Activated CD4-positive, alpha-beta memory T cell treated with anti-CD3 and anti-CD28 coated beads, Interleukin-2, amount 10 ng/mL, durations not matched to agents 7 days and 5 days (primary cell): Measurements from ENCODE around the gene KIRREL3. TPM values are rescaled to one million over a fixed set of nuclear protein-coding genes. Genes with fewer than 3 reads are reported as not detected.

Experiments used
- CTCF ChIA-PET: fragments of 350-600 bp; sonication (Branson Sonifier 250); formaldehyde crosslinking; loops from one replicate; lab custom pipeline; 2021; ENCODE audit warnings: antibody characterized with exemption, inconsistent platforms; lab: Charles Lee
- POLR2A ChIA-PET: fragments of 350-600 bp; sonication (Branson Sonifier 250); formaldehyde crosslinking; loops from one replicate; lab custom pipeline; 2021; ENCODE audit warnings: antibody characterized with exemption; lab: Charles Lee
- DNase-seq: peaks from one replicate; pipeline ENCODE4 v3.0.0-alpha.2; 2020
- H3K27ac Mint-ChIP-seq: one replicate; pipeline ENCODE4 v1.8.0; 2021; ENCODE audit warnings: mild to moderate bottlenecking, mixed read lengths
- H3K27me3 Mint-ChIP-seq: one replicate; pipeline ENCODE4 v1.8.0; 2021; ENCODE audit warnings: mixed read lengths
- H3K36me3 Mint-ChIP-seq: one replicate; pipeline ENCODE4 v1.8.0; 2021; ENCODE audit warnings: low read depth, mixed read lengths
- H3K4me1 Mint-ChIP-seq: one replicate; pipeline ENCODE4 v1.8.0; 2021; ENCODE audit warnings: mixed read lengths
- H3K4me3 Mint-ChIP-seq: one replicate; pipeline ENCODE4 v1.8.0; 2021; ENCODE audit warnings: mild to moderate bottlenecking, mixed read lengths
- H3K9me3 Mint-ChIP-seq: one replicate; pipeline ENCODE4 v1.8.0; 2021; ENCODE audit warnings: mixed read lengths
- total RNA-seq, 2 experiments: library from RNA; stranded (reverse); gene quantifications; one replicate each; pipeline ENCODE4 v1.2.3, GENCODE V29; 2021

KIRREL3 gene
- total RNA-seq, 2 experiments from 2014 or later, result not detected

- no peaks in the 10 kb centered on the region for H3K9me3 Mint-ChIP-seq
- H3K27ac Mint-ChIP-seq, result no peak overlapping the region
- H3K36me3 Mint-ChIP-seq, result no peaks in the 10 kb centered on the region
- CTCF ChIA-PET, result no interaction called here
- POLR2A ChIA-PET, result no interaction called here
- no peak for DNase-seq
- peaks cover 13% of the 10 kb centered on the region for H3K27me3 Mint-ChIP-seq
- H3K4me1 Mint-ChIP-seq, result no peaks in the 10 kb centered on the region
- H3K4me3 Mint-ChIP-seq, result no peak overlapping the region
These were observed 398.1 kb downstream of the KIRREL3 start for GRCh38 chr11:126602349-126602940.

- Mint-ChIP-seq H3K27me3 (peaks cover 13% of the 10 kb centered on the region), H3K36me3 (no peaks in the 10 kb centered on the region), H3K4me3 (no peak overlapping the region), H3K27ac (no peak overlapping the region), H3K9me3 (no peaks in the 10 kb centered on the region), H3K4me1 (no peaks in the 10 kb centered on the region)
- DNase-seq, result no peak
- ChIA-PET CTCF (no interaction called here), POLR2A (no interaction called here)
These were observed 398.9 kb downstream of the KIRREL3 start for GRCh38 chr11:126601550-126602215.

GRCh38 chr11:126601136-126601535 is 399.4 kb downstream of the KIRREL3 start:
- ChIA-PET POLR2A (no interaction called here), CTCF (no interaction called here)
- Mint-ChIP-seq H3K9me3 (no peaks in the 10 kb centered on the region), H3K4me3 (no peak overlapping the region), H3K27ac (no peak overlapping the region), H3K27me3 (peaks cover 13% of the 10 kb centered on the region), H3K4me1 (no peaks in the 10 kb centered on the region), H3K36me3 (no peaks in the 10 kb centered on the region)
- no peak for DNase-seq

GRCh38 chr11:126599217-126599897 is 401.2 kb downstream of the KIRREL3 start:
- ChIA-PET POLR2A (no interaction called here), CTCF (no interaction called here)
- Mint-ChIP-seq H3K27me3 (peaks cover 13% of the 10 kb centered on the region), H3K9me3 (no peaks in the 10 kb centered on the region), H3K4me3 (no peak overlapping the region), H3K4me1 (no peaks in the 10 kb centered on the region), H3K27ac (no peak overlapping the region), H3K36me3 (no peaks in the 10 kb centered on the region)
- no peak for DNase-seq

GRCh38 chr11:126598344-126599216 is 402.0 kb downstream of the KIRREL3 start:
- POLR2A ChIA-PET, result no interaction called here
- no peak overlapping the region for H3K27ac Mint-ChIP-seq
- peaks cover 13% of the 10 kb centered on the region for H3K27me3 Mint-ChIP-seq
- H3K9me3 Mint-ChIP-seq, result no peaks in the 10 kb centered on the region
- no peaks in the 10 kb centered on the region for H3K36me3 Mint-ChIP-seq
- H3K4me3 Mint-ChIP-seq, result no peak overlapping the region
- CTCF ChIA-PET, result no interaction called here
- DNase-seq, result no peak
- no peaks in the 10 kb centered on the region for H3K4me1 Mint-ChIP-seq

- Mint-ChIP-seq H3K27me3 (peaks cover 13% of the 10 kb centered on the region), H3K36me3 (no peaks in the 10 kb centered on the region), H3K4me1 (no peaks in the 10 kb centered on the region), H3K9me3 (no peaks in the 10 kb centered on the region), H3K4me3 (no peak overlapping the region), H3K27ac (no peak overlapping the region)
- ChIA-PET POLR2A (no interaction called here), CTCF (no interaction called here)
- DNase-seq, result no peak
These were observed 403.5 kb downstream of the KIRREL3 start for GRCh38 chr11:126597041-126597440.

GRCh38 chr11:126596474-126596873 is 404.1 kb downstream of the KIRREL3 start:
- Mint-ChIP-seq H3K27me3 (peaks cover 11% of the 10 kb centered on the region), H3K4me3 (no peak overlapping the region), H3K9me3 (no peaks in the 10 kb centered on the region), H3K36me3 (no peaks in the 10 kb centered on the region), H3K4me1 (no peaks in the 10 kb centered on the region), H3K27ac (no peak overlapping the region)
- CTCF ChIA-PET, result no interaction called here
- POLR2A ChIA-PET, result no interaction called here
- no peak for DNase-seq

GRCh38 chr11:126595560-126595959 is 405.0 kb downstream of the KIRREL3 start:
- no peaks in the 10 kb centered on the region for H3K9me3 Mint-ChIP-seq
- no peaks in the 10 kb centered on the region for H3K4me1 Mint-ChIP-seq
- CTCF ChIA-PET, result no interaction called here
- H3K27me3 Mint-ChIP-seq, result peaks cover 4% of the 10 kb centered on the region
- no peak overlapping the region for H3K4me3 Mint-ChIP-seq
- no peaks in the 10 kb centered on the region for H3K36me3 Mint-ChIP-seq
- no peak for DNase-seq
- POLR2A ChIA-PET, result no interaction called here
- no peak overlapping the region for H3K27ac Mint-ChIP-seq

- no peaks in the 10 kb centered on the region for H3K9me3 Mint-ChIP-seq
- no peak for DNase-seq
- H3K4me3 Mint-ChIP-seq, result no peak overlapping the region
- H3K4me1 Mint-ChIP-seq, result no peaks in the 10 kb centered on the region
- peaks cover 2% of the 10 kb centered on the region for H3K27me3 Mint-ChIP-seq
- ChIA-PET POLR2A (no interaction called here), CTCF (no interaction called here)
- H3K36me3 Mint-ChIP-seq, result no peaks in the 10 kb centered on the region
- no peak overlapping the region for H3K27ac Mint-ChIP-seq
These were observed 405.6 kb downstream of the KIRREL3 start for GRCh38 chr11:126594921-126595367.

GRCh38 chr11:126592496-126593410 is 407.8 kb downstream of the KIRREL3 start:
- ChIA-PET POLR2A (no interaction called here), CTCF (no interaction called here)
- Mint-ChIP-seq H3K4me3 (no peak overlapping the region), H3K27ac (no peak overlapping the region), H3K4me1 (no peaks in the 10 kb centered on the region), H3K36me3 (no peaks in the 10 kb centered on the region), H3K27me3 (no peaks in the 10 kb centered on the region), H3K9me3 (no peaks in the 10 kb centered on the region)
- DNase-seq, result no peak

GRCh38 chr11:126591966-126592489 is 408.5 kb downstream of the KIRREL3 start:
- no peak overlapping the region for H3K27ac Mint-ChIP-seq
- H3K4me1 Mint-ChIP-seq, result no peaks in the 10 kb centered on the region
- no peak for DNase-seq
- ChIA-PET CTCF (no interaction called here), POLR2A (no interaction called here)
- H3K27me3 Mint-ChIP-seq, result no peaks in the 10 kb centered on the region
- no peaks in the 10 kb centered on the region for H3K36me3 Mint-ChIP-seq
- no peak overlapping the region for H3K4me3 Mint-ChIP-seq
- H3K9me3 Mint-ChIP-seq, result no peaks in the 10 kb centered on the region

- no peaks in the 10 kb centered on the region for H3K4me1 Mint-ChIP-seq
- ChIA-PET POLR2A (no interaction called here), CTCF (interaction anchor here (1.6 kb wide), 1 partner anchor 108 kb away, joined by 5 read pairs; no protein-coding TSS in a partner anchor)
- H3K36me3 Mint-ChIP-seq, result no peaks in the 10 kb centered on the region
- no peak overlapping the region for H3K4me3 Mint-ChIP-seq
- DNase-seq, result no peak
- no peak overlapping the region for H3K27ac Mint-ChIP-seq
- H3K9me3 Mint-ChIP-seq, result no peaks in the 10 kb centered on the region
- H3K27me3 Mint-ChIP-seq, result no peaks in the 10 kb centered on the region
These were observed 411.1 kb downstream of the KIRREL3 start for GRCh38 chr11:126589492-126589803.
